Activated CD8-positive, alpha-beta T cell treated with anti-CD3 and anti-CD28 coated beads for 36 hours (primary cell): ENCODE data around the gene OR4D1. TPM values are rescaled to one million over a fixed set of nuclear protein-coding genes. Genes with fewer than 3 reads are reported as not detected.

ENCODE experiments used
- ATAC-seq: fragments of 200-7000 bp; cut with Tn5 transposase; one replicate; pipeline ENCODE4 v1.10.0; 2021; ENCODE audit warnings: mild to moderate bottlenecking, moderate library complexity
- CTCF ChIA-PET: fragments of 350-600 bp; sonication (Branson Sonifier 250); formaldehyde crosslinking; loops from one replicate; lab custom pipeline; 2021; ENCODE audit warnings: antibody characterized with exemption; lab: Charles Lee
- POLR2A ChIA-PET: fragments of 350-600 bp; sonication (Branson Sonifier 250); formaldehyde crosslinking; loops from one replicate; lab custom pipeline; 2021; ENCODE audit warnings: antibody characterized with exemption; lab: Charles Lee
- DNase-seq: peaks from one replicate; pipeline ENCODE4 v3.0.0-alpha.2; 2020
- H3K27ac Mint-ChIP-seq: one replicate; pipeline ENCODE4 v1.8.0; 2021; ENCODE audit warnings: mild to moderate bottlenecking, mixed read lengths
- H3K27me3 Mint-ChIP-seq: one replicate; pipeline ENCODE4 v1.8.0; 2021; ENCODE audit warnings: mixed read lengths
- H3K36me3 Mint-ChIP-seq: one replicate; pipeline ENCODE4 v1.8.0; 2021; ENCODE audit warnings: low read depth, mixed read lengths
- H3K4me1 Mint-ChIP-seq: one replicate; pipeline ENCODE4 v1.8.0; 2021; ENCODE audit warnings: low read depth, mixed read lengths
- H3K4me3 Mint-ChIP-seq: one replicate; pipeline ENCODE4 v1.8.0; 2021; ENCODE audit warnings: mild to moderate bottlenecking, moderate library complexity, mixed read lengths
- H3K9me3 Mint-ChIP-seq: one replicate; pipeline ENCODE4 v1.8.0; 2021; ENCODE audit warnings: mixed read lengths
- CTCF ChIP-seq: fragments of 200-600 bp; IDR thresholded peaks from one replicate; pipeline ENCODE4 v1.8.0; 2022; ENCODE audit warnings: antibody characterized with exemption, mild to moderate bottlenecking
- intact Hi-C: fragments of 100-400 bp; cut with micrococcal nuclease; formaldehyde crosslinking; loops from one replicate; pipeline ENCODE4 v1.10.0; 2022
- total RNA-seq, 2 experiments: library from RNA; stranded (reverse); gene quantifications; one replicate each; pipeline ENCODE4 v1.2.3, GENCODE V29; 2021

OR4D1 gene
- total RNA-seq, 2 experiments from 2014 or later, result 0.22 to 0.25 TPM

GRCh38 chr17:58113947-58114346 is 34.2 kb upstream of the OR4D1 start:
- intact Hi-C loops, result loop anchor here (5.0 to 10.0 kb wide), 2 partner anchors 119 to 257 kb away; no protein-coding TSS in a partner anchor
- Mint-ChIP-seq H3K4me3 (no peak overlapping the region), H3K27me3 (peaks cover 4% of the 10 kb centered on the region), H3K9me3 (no peaks in the 10 kb centered on the region), H3K36me3 (no peaks in the 10 kb centered on the region), H3K27ac (no peak overlapping the region), H3K4me1 (no peaks in the 10 kb centered on the region)
- ATAC-seq, result no peak
- POLR2A ChIA-PET, result interaction anchor here (0.6 kb wide), 1 partner anchor 13 kb away, joined by 4 read pairs; no protein-coding TSS in a partner anchor
- DNase-seq, result no peak
- no peak for TF ChIP-seq CTCF
- CTCF ChIA-PET, result interaction anchor here (0.9 to 8.0 kb wide), 12 partner anchors 9 to 280 kb away, joined by 3 to 69 read pairs (median 8); no protein-coding TSS in a partner anchor

- ChIA-PET CTCF (interaction anchor here (1.5 kb wide), 1 partner anchor 55 kb away, joined by 5 read pairs; no protein-coding TSS in a partner anchor), POLR2A (no interaction called here)
- Mint-ChIP-seq H3K27me3 (peaks cover 6% of the 10 kb centered on the region), H3K27ac (no peak overlapping the region), H3K4me3 (no peak overlapping the region), H3K9me3 (no peaks in the 10 kb centered on the region), H3K4me1 (peaks cover 4% of the 10 kb centered on the region), H3K36me3 (no peaks in the 10 kb centered on the region)
- no peak for ATAC-seq
- DNase-seq, result no peak
- intact Hi-C loops, result loop anchor here (10.0 kb wide), 1 partner anchor 123 kb away; no protein-coding TSS in a partner anchor
- TF ChIP-seq CTCF, result no peak
These were observed 30.8 kb upstream of the OR4D1 start for GRCh38 chr17:58117382-58117781.

GRCh38 chr17:58119491-58119890 is 28.7 kb upstream of the OR4D1 start:
- POLR2A ChIA-PET, result no interaction called here
- Mint-ChIP-seq H3K4me3 (no peak overlapping the region), H3K9me3 (no peaks in the 10 kb centered on the region), H3K27me3 (peaks cover 6% of the 10 kb centered on the region), H3K4me1 (peaks cover 6% of the 10 kb centered on the region), H3K36me3 (no peaks in the 10 kb centered on the region), H3K27ac (no peak overlapping the region)
- TF ChIP-seq CTCF, result no peak
- ATAC-seq, result no peak
- intact Hi-C loops, result loop anchor here (2.0 to 10.0 kb wide), 2 partner anchors 53 to 125 kb away; no protein-coding TSS in a partner anchor
- CTCF ChIA-PET, result interaction anchor here (7.2 kb wide), 1 partner anchor 52 kb away, joined by 71 read pairs; no protein-coding TSS in a partner anchor
- no peak for DNase-seq

GRCh38 chr17:58120195-58120822 is 27.9 kb upstream of the OR4D1 start:
- peaks cover 6% of the 10 kb centered on the region for H3K27me3 Mint-ChIP-seq
- ChIA-PET CTCF (interaction anchor here (7.2 kb wide), 1 partner anchor 51 kb away, joined by 71 read pairs; no protein-coding TSS in a partner anchor), POLR2A (no interaction called here)
- no peak for TF ChIP-seq CTCF
- DNase-seq (peak; percentile 66), ATAC-seq (no peak)
- no peaks in the 10 kb centered on the region for H3K9me3 Mint-ChIP-seq
- H3K4me1 Mint-ChIP-seq, result peaks cover 6% of the 10 kb centered on the region
- no peaks in the 10 kb centered on the region for H3K36me3 Mint-ChIP-seq
- intact Hi-C loops, result no loop called here
- H3K27ac Mint-ChIP-seq, result no peak overlapping the region
- H3K4me3 Mint-ChIP-seq, result no peak overlapping the region

GRCh38 chr17:58121925-58122324 is 26.3 kb upstream of the OR4D1 start:
- CTCF ChIA-PET, result interaction anchor here (0.6 to 7.2 kb wide), 12 partner anchors 8 to 1629 kb away, joined by 3 to 71 read pairs (median 3); no protein-coding TSS in a partner anchor
- Mint-ChIP-seq H3K27me3 (peaks cover 6% of the 10 kb centered on the region), H3K27ac (no peak overlapping the region), H3K36me3 (no peaks in the 10 kb centered on the region), H3K4me3 (no peak overlapping the region), H3K4me1 (peaks cover 6% of the 10 kb centered on the region), H3K9me3 (no peaks in the 10 kb centered on the region)
- peak; percentile 37 for TF ChIP-seq CTCF
- DNase-seq, result peak; percentile 43
- peak; percentile 56 for ATAC-seq
- intact Hi-C loops, result no loop called here
- POLR2A ChIA-PET, result interaction anchor here (0.6 kb wide), 1 partner anchor 13 kb away, joined by 3 read pairs; no protein-coding TSS in a partner anchor
